Measurements from ENCODE around the gene CTIF. TPM values are rescaled to one million over a fixed set of nuclear protein-coding genes. Genes with fewer than 3 reads are reported as not detected.
A peak's percentile ranks its signal among the peaks of the same experiment; 100 is the strongest.

Gene CTIF
- total RNA-seq, 1 experiment from 2014 or later: 8.3 TPM

- DNase-seq (ENCODE audit: low spot score): no peak
These were observed 61.7 kb downstream of the CTIF start for GRCh38 chr18:48600456-48601090.

- DNase-seq (ENCODE audit: low spot score): no peak
These were observed 62.5 kb downstream of the CTIF start for GRCh38 chr18:48601343-48601742.

- no peak for DNase-seq (ENCODE audit: low spot score)
These were observed 64.0 kb downstream of the CTIF start for GRCh38 chr18:48602759-48603390.

GRCh38 chr18:48605408-48605845 is 66.6 kb downstream of the CTIF start:
- peak; percentile 34 for DNase-seq (ENCODE audit: low spot score)

GRCh38 chr18:48607056-48607984 is 68.5 kb downstream of the CTIF start:
- no peak for DNase-seq (ENCODE audit: low spot score)

- DNase-seq (ENCODE audit: low spot score): no peak
These were observed 69.8 kb downstream of the CTIF start for GRCh38 chr18:48608581-48608980.

GRCh38 chr18:48609114-48609513 is 70.3 kb downstream of the CTIF start:
- DNase-seq (ENCODE audit: low spot score): no peak

- no peak for DNase-seq (ENCODE audit: low spot score)
These were observed 71.3 kb downstream of the CTIF start for GRCh38 chr18:48609820-48610815.

- DNase-seq (ENCODE audit: low spot score): no peak
These were observed 72.4 kb downstream of the CTIF start for GRCh38 chr18:48611203-48611602.

- no peak for DNase-seq (ENCODE audit: low spot score)
These were observed 73.1 kb downstream of the CTIF start for GRCh38 chr18:48611785-48612480.

GRCh38 chr18:48612511-48612910 is 73.7 kb downstream of the CTIF start:
- DNase-seq (ENCODE audit: low spot score): no peak

GRCh38 chr18:48612917-48613316 is 74.1 kb downstream of the CTIF start:
- DNase-seq (ENCODE audit: low spot score): no peak

GRCh38 chr18:48613589-48614404 is 75.0 kb downstream of the CTIF start:
- no peak for DNase-seq (ENCODE audit: low spot score)

GRCh38 chr18:48615566-48616401 is 77.0 kb downstream of the CTIF start:
- DNase-seq (ENCODE audit: low spot score): peak; percentile 63

GRCh38 chr18:48616484-48617255 is 77.8 kb downstream of the CTIF start:
- no peak for DNase-seq (ENCODE audit: low spot score)

GRCh38 chr18:48617844-48618497 is 79.1 kb downstream of the CTIF start:
- DNase-seq (ENCODE audit: low spot score): no peak

- no peak for DNase-seq (ENCODE audit: low spot score)
These were observed 80.2 kb downstream of the CTIF start for GRCh38 chr18:48619016-48619415.

Measured in HT-29 (cell line).